Hypothalamus (tissue), 51 donors: Measurements from ENCODE around the gene SORD.
"Not testable (repeated sequence)": the region's sequence is repeated elsewhere in the genome, so short reads cannot be mapped to it uniquely, and the experiment has no call there.

Experiments
- DNase-seq, 51 donors: peaks; one replicate each; lab custom pipeline; 2025; lab: John Stamatoyannopoulos, UW

The SORD gene

DNA sequence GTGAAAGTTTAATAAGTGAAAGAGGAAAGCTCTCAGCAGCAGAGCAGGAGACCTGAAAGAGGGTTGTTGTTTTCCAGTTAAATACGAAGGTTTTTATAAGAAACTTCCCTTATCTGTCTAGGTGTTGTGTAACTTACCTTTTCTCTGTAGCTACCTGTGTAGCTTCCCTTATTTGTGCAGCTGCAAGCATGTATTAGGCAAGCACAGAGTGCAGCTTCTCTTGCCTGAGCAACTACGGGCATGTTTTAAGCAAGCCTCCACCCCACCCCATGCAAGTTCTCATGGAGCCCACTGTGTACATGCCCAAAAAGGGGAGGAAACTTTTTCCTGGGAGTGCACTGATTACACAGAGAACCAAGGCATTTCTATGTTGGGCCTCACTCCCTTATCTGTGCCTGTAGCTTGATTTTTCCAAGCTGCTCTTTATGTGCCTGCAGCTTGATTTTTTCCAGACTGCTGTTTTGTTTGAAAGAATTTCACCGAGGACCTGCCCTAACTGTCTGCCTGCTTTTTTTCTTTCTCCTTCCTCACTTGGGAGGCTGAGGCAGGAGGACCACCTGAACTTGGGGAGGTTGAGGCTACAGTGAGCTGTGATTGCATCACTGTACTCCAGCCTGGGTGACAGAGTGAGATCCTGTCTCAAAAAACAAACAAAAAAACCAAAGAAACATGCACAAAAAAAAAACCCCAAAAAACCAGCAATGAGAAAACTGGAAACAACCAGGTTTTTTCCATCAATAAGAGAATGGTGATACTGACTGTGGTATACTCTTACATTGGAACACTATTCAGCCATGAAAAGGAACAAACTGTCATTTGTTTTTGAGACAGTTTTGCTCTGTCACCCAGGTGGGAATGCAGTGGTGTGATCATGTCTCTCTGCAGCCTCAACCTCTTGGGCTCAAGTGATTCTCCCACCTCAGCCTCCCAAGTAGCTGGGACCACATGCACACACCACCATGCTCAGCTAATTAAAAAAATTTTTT, 36.0 kb downstream of the SORD start:
- DNase-seq = not testable (repeated sequence)

DNA sequence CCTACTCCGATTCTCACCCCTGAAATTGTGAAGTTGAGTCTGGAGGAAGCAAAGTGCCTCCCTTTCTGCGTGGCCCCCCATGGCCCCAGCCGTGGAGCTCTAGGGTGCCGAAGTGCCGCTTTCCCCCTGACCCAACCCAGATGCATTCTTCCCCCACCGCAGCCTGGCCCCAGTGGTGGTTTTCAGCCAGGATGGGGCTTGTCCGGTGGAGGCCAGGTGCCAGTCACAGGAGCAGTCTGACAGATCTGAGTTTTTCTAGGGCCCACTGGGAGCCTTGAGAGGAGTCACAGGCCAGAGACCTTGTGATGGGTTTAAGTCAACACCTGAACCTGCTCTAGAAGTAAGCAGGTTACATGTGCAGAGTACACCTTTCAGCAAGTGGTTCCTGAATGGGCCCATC, 39.3 kb downstream of the SORD start:
- not testable (repeated sequence) for DNase-seq

DNA sequence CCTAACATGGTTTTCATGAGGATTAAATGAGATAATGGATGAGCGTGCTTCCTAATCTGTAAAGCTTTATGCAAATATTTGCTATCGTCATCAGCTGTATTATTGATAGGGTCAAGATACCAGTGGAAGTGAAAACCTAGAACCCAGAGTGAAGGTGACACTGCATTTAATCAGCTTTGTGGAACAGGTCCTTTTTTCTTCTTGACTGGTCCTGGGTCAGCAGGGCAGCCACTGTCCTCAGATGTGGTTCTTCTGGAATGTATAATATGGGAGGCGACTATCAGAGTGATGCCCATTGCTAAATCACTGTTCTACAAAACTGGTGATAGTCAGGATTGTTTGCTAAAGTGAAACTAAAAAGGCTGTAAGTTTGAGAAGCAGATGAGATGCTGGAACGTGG, 41.4 kb downstream of the SORD start:
- no peak for DNase-seq

DNA sequence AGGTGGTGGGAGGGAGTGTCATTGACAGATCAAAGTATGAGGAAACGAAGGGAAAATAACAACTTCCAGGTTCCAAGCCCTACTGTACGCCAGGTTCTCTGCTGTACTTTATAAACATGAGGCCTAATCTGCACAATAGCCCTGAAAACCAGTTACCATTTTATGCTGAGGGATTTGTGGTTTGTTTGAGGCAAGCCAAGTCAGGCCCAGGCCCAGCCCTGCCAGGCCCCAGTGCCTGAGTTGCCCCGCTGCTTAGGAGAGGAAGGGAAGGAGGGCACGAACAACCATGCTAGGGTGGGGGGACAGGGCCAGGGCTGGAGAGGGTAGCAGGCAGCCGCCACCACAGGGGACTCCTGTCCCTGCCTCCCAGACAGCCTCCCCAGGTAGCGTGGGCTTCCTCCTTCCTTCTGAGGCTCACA, 47.0 kb downstream of the SORD start:
- DNase-seq = not testable (repeated sequence)

DNA sequence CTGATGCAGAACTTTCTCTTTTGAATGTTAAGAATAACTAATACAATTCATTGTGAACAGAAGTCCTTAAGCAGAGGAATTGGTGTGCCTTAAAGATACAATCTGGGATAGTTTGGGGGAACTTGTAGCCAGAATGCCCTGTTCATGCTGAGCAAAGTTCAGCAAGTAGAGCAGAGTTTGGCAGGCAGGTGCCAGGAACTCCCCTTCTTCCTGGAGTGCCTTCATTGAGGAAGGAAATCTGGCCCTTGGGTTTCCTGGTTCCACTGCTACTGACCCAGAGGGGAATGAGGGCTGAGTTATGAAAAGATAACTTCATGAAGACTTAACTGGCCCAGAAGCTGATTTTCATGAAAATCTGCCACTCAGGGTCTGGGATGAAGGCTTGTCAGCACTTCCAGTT, 50.6 kb downstream of the SORD start:
- not testable (repeated sequence) for DNase-seq

DNA sequence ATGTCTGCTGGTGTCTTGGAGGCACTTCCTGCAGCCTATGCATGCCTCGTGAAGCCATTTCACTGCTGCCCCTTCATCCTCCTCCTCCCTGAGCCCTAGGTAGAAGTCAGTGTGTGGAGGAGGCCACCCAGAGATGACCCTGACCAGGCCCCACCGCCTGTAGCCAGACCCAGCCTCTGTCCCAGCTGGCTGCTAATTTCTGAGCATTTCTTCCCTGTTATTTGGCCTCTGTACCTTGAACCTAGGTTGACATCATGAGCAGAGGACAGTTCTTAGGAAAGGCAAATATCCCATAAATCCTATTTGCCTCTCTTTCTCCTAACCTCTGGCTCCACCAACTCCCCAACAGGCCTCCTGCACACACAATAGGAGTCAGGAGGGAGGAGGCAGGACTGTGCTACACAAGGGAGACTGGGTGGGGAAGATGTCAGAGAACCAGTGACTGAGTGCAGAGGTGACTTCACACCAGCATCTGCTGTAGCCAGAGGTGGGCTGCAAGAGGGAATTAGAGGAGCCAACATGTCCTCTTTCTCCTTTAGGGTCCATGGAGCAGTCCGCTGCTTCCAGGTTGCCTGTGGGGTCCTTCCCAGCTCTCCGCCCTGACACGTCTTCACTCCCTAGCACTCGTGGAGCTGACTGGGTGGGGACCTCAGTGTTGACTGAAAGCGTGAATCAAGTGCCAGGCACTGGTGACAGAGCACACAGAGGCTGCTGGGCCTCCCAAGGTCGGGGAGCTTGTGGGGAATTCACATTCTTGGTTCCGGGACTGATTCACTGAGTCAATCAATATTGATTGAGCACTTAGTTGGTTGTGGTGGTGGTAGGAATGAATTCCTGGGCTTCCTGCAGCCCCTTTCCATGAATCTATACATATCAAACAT, 52.7 kb downstream of the SORD start:
- not testable (repeated sequence) for DNase-seq

DNA sequence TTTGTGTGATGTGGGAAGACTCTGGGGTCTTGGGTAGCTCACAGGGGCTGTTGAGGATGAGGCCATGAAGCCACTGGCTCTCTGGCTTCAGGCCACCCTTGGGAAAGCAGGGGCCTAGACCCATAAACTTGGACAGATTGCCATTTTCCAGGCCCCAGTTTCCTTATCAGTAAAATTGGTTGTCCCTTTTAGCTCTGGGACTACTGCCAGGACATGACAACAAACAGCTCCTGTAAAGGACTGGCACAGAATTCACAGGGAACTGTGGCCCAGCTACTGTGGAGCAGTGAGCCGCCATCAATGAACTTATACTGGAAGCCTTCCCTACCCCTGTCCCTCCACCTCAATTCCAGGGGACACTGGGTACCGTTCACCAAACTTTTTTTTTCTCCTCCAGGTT, 54.4 kb downstream of the SORD start:
- not testable (repeated sequence) for DNase-seq

DNA sequence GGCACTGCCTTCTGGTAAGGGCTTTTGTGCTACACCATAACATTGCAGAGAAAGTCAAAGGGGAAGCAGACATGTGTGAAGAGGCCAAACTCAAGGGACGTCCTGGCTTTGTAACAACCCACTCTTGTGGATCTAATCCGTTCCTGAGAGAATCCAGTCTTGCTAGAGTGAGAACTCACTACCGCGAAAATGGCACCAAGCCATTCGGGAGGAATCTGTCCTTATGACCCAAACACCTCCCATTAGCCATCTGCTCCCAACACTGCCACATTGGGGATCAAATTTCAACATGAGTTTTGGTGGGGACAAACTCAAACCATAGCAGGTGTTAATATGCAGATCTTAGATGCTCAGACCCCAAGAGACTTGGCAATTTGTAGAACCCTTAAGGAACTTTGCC, 56.2 kb downstream of the SORD start:
- not testable (repeated sequence) for DNase-seq

DNA sequence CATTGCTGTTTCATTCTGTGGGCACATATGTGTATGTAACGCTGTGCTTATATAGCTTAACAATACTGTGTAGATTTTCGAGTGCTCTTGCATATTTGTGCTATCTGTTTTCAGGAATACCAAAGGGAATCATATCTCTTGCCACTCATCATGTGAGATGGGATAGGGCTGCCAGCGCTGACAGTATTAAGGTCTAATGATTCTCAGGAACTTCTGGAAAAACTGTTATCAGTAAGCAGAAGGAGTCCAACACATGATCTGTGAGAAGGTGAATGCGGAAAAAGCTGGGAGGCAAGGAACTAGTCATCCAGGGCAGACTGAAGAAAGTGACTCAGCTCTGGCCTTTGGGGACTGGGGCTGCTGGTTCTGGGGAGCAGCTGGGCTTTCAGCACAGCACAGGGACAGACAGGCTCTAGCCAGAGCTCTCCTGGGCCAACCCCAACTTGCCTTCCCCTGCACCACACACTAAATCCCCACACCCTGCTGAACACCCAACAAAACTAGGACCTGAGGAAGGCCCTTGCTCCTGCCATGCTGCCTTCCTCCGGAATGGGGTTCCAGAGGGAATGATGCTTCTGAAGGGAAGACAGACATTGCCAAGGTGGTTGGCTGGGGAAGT, 56.7 kb downstream of the SORD start:
- DNase-seq = not testable (repeated sequence)

DNA sequence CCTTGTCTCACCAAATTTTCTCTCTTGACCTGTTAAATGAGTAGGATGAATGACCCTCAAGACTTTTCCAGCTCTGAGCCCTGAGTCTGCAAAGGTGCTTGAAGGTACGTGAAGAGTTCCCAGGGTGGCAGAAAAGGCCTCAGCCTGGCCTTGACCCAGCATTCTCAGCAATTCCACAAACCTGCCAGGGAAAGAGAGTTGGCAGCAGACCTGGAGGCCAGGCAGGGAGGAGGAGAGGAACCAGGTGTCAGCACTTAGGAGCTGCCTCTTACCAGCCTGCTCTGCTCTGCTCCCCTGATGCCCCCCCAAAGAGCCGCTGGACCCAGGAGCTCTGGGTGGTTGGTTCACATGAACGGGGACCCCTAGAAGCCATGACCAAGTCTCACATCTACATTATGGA, 57.6 kb downstream of the SORD start:
- DNase-seq = not testable (repeated sequence)

DNA sequence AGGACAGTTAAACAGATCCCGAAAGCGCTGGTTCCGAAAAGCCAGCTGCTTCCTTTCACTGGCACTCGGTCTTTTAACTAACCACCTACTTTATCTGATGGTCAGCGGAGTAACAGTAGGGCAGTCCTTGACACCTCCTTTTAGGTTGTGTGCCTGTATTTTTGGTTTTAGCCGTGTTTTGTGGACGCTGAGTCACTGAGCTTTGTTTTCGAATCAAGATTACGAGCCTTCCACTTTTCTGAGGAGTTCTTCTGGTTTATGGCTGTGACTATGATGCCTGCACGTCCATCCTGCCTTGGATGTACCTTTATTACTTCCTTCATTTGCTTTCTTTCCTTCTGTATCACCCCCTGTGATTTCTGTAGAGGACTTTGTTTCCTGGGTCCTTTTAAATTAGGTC, 59.4 kb downstream of the SORD start:
- not testable (repeated sequence) for DNase-seq

DNA sequence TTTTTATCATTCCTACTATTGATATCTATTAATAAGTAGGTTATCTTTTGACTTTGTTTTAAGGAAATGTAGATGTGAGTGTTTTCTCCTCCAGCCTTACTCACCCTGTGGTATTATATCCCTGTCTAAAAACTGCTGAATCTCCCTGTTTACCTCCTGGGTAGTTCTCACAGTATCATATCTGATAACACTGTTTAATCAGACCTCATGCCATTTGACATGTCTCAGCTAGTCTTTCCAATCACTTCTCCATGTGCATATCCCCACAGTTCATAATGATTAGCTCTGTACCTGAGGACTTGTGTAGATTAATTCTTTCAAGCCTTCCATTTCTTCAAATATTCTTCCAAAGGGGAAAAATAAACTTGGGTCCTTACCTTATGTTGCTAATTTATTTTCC, 60.2 kb downstream of the SORD start:
- no peak for DNase-seq

DNA sequence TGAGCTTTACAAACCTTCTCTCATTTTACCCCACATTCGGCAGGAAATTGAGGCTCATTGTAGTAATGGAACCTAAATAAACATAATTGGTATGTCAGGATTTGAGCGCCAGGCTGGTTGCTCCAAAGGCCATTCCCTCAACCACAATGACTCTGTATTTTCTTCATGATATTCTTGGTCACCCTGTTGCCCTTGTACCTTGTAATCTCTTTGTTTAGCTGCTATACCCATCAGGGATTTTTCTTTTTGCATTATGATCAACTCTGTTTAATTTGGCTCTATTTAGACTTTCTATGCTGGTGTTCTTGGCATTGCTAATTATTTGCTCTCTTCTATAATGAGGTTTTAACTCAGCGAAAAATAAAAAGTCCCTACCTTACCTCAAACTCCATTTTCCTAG, 61.2 kb downstream of the SORD start:
- no peak for DNase-seq

DNA sequence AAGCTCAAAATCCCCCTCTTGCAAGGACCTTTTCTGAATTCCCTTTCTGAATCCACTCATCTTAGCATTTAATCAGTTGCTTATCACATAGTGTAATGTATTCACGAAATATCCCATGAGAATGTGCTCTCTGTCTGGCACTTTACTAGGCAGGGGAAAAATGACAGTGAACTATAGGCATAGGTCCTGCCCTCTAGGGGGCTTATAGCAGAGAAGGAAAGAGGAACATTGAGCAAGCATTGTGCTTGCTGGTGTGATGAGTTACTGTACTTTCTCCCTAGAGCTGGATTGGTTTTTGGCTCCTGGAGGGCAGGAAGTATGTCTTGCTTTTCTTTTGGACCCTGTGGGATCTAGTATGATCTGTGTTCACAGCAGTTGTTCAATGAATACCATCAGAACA, 64.5 kb downstream of the SORD start:
- no peak for DNase-seq

DNA sequence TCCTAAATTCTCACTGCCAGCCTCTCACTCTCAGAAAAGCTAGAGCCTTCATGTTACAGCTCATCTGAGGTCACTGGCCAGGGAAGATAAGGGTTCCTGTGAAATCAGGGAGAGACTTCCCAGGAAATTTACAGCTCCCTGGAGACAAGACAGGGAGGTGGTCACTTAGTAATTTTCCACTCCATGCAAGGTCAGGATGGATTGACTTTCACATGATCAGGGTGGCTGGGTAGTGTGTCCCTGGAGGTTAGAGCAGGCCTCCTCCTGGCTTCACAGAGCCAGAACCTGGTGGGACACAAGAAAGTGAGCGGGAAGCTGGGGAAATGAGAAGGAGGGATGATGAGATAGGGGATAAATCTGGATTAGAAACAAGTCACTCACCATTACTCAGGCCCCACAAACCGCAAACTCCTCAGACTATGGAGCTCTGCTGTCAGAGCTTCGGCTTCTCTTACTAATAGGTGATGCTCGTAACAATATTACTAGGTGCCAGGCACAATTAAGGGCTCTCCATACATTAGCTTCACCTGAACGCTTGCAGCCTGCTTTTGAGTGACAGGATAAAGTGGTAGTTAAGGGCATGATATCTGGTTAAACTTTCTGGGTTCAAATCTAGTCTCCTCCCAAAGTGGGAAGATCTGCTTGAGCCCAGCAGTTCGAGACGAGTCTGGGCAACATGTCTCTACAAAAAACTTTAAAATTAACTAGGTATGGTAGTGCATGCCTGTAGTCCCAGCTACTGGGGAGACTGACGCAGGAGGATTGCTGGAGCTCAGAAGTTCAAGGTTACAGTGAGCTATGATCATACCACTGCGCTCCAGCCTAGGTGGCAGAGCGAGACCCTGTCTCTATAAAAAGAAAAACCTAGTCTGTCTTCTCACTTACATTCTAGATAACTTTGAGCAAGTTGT, 66.1 kb downstream of the SORD start:
- no peak for DNase-seq

DNA sequence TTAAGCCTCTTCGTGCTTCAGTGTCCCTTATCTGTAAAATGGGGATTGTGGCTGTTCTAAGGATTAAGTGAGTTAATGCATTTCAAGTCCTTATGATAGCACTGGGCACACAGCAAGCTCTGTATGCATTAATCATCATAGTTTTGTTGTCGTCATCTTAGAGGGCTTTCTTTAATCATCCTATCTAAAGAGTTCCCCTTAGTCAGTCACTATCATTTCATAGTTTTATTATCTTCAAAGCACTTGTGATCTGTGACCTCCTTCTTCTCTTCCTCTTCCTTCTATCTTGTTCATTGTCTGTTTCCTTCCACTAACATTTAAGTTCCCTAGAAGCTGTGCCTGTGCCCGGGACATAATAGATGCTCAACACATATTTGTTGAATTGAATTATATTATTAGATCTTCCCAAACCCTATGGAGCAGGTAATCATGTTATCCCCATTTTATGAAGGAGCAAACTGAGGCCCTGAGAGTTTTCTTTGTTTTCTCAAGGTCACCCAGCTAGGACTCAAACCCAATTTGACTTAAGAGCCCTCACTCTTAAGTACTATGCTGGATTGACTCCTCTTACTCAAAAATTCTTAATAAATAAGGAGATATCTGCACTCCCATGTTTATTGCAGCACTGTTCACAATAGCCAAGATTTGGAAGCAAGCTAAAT, 66.8 kb downstream of the SORD start:
- no peak for DNase-seq

DNA sequence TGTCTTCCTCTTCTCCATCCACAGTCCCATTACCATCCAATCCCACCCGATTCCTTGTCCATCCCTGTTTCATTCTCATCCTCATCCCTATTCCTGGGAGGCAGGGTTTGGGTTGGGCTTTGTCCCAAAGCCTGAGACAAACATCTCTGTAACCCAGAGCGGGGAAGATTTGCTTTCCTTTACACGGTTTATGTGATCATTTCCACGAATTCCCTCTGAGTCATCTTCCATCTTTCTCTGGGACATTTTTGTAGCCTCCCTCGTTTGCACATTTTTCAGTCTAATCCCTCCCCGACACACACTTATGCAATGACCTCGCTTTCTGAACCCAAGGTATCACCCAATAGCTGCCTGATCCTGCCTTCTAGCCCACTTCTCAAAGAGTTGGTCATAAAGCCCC, 68.2 kb downstream of the SORD start:
- no peak for DNase-seq

DNA sequence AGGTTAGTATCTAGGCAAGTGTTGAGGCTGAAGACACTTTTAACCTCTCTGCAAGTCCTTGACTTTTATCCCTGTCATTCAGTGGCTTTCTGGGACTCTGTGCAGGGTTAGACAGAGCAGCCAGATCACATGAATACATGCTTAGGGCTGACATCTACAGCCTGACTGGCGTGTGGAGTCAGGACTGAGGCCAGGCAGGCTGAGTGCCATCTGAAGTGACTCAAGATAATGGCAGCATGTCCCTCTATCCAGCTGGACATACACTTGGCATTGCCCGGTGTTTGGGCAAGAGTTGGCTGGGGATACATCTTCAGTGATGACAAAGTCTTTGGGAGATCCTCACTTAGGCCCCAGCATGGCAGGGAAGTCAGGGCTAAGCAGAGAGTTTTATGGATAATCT, 68.6 kb downstream of the SORD start:
- no peak for DNase-seq

DNA sequence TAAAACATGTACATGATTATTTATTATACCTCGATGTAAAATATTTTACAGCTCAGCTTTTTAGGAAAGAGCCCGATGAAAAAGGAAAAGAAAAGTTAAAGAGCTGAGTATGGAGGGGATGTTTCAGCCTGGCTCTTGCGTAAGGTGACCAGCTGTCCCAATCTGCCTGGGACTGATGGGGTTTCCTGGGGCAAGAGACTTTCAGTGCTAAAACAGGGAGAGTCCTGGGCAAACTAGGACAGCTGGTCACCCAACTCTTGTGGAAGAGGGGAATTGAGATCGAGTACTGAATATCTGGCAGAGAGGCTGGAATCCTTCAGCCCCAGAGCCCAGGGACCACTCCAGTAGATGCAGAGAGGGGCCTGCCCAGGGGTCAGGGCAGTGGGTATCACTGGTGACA, 70.0 kb downstream of the SORD start:
- DNase-seq = no peak
